Breast epithelium (tissue), 4 donors: ENCODE measurements around the gene PGD. TPM values are rescaled to one million over a fixed set of nuclear protein-coding genes. Genes with fewer than 3 reads are reported as not detected.

Source experiments
- DNase-seq, 2 donors: peaks; one replicate each; pipeline ENCODE4 v3.0.0-alpha.2; 2019; ENCODE audit warnings: low spot score in 2 of 2
- H3K27ac ChIP-seq, 2 donors: fragments of 200-600 bp; sonication (generic) in 1 of 2; one replicate each; pipeline ENCODE4 v1.5.1; 2016 to 2019; ENCODE audit warnings: mild to moderate bottlenecking in 1 of 2
- H3K27me3 ChIP-seq, 2 donors: fragments of 200-600 bp; sonication (generic) in 1 of 2; one replicate each; pipeline versions ENCODE4 v1.5.1 to v1.6.0; 2017 to 2019; ENCODE audit warnings: control low read depth in 1 of 2, mild to moderate bottlenecking in 1 of 2
- H3K36me3 ChIP-seq: fragments of 200-600 bp; one replicate; pipeline ENCODE4 v1.5.1; 2019
- H3K4me1 ChIP-seq, 2 donors: fragments of 200-600 bp; sonication (generic); one replicate each; pipeline ENCODE4 v1.5.1; 2016 to 2019; ENCODE audit warnings: control low read depth in 1 of 2
- H3K4me3 ChIP-seq, 3 donors: fragments of 200-600 bp; sonication (generic); 1 replicate in 2 of 3; 2 replicates in 1 of 3; pipeline ENCODE4 v1.5.1; 2016 to 2019; ENCODE audit warnings: mild to moderate bottlenecking in 3 of 3, moderate library complexity in 2 of 3
- H3K9me3 ChIP-seq, 2 donors: fragments of 200-600 bp; sonication (generic) in 1 of 2; one replicate each; pipeline ENCODE4 v1.5.1; 2016 to 2019; ENCODE audit warnings: control low read depth in 1 of 2
- POLR2A ChIP-seq: fragments of 450-650 bp; IDR thresholded peaks from one replicate; pipeline ENCODE4 v1.6.1; 2016; ENCODE audit warnings: antibody characterized with exemption, mild to moderate bottlenecking, moderate library complexity
- POLR2AphosphoS5 ChIP-seq, 3 donors: sonication (generic); formaldehyde crosslinking; IDR thresholded peaks; one replicate each; pipeline ENCODE4 v1.6.1; 2017; ENCODE audit warnings: antibody characterized with exemption in 3 of 3
- intact Hi-C: fragments of 100-400 bp; cut with DNase I; formaldehyde crosslinking; loops from one replicate; pipeline ENCODE4 v1.15.1; 2023; ENCODE audit warnings: low total_unique reads
- total RNA-seq, 3 donors: library from RNA; depleted of rRNA; stranded (reverse); fragments of >200 nt; gene quantifications; one replicate each; pipeline ENCODE4 v1.1.0, GENCODE V29; 2016
- TF ChIP-seq, protein P1 (sequence below), 3 donors: fragments of 450-650 bp; IDR thresholded peaks; one replicate each; pipeline ENCODE4 v1.5.1; 2016 to 2017; ENCODE audit warnings: antibody characterized with exemption in 3 of 3, mild to moderate bottlenecking in 3 of 3, moderate library complexity in 3 of 3

The PGD gene
- total RNA-seq, 3 donors from 2014 or later, result 85.6 to 211 (median 101) TPM

DNA sequence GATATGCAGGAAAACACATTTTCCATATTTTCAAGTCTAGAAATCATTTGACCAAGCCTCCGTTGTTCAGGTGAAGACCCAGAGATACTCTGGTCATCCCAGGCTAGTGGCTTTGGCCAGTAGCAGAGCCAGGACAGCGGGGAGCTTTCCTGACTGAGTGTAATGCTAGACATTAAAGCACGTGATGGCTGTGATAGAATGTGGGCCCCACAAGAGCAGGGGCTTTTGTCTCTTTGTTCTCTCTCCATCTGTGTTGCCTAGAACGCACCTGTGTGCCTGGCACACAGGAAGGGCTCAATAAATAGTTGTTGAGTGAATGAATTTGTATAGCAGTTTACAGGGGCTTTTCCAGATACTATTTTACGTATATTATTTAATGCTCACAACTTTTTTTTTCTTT is 41.9 kb downstream of the PGD start:
- no peak overlapping the region for H3K4me3 ChIP-seq
- H3K4me1 ChIP-seq, result no peaks in the 10 kb centered on the region
- H3K9me3 ChIP-seq, result no peaks in the 10 kb centered on the region
- no peaks in the 10 kb centered on the region for H3K27me3 ChIP-seq
- no peak overlapping the region for H3K27ac ChIP-seq
- intact Hi-C loops, result no loop called here
- H3K36me3 ChIP-seq, result no peaks in the 10 kb centered on the region
- TF ChIP-seq POLR2AphosphoS5 (IDR thresholded peaks at IDR 0.05), result no peak
- no peak for TF ChIP-seq POLR2A
- TF ChIP-seq, protein P1, sequence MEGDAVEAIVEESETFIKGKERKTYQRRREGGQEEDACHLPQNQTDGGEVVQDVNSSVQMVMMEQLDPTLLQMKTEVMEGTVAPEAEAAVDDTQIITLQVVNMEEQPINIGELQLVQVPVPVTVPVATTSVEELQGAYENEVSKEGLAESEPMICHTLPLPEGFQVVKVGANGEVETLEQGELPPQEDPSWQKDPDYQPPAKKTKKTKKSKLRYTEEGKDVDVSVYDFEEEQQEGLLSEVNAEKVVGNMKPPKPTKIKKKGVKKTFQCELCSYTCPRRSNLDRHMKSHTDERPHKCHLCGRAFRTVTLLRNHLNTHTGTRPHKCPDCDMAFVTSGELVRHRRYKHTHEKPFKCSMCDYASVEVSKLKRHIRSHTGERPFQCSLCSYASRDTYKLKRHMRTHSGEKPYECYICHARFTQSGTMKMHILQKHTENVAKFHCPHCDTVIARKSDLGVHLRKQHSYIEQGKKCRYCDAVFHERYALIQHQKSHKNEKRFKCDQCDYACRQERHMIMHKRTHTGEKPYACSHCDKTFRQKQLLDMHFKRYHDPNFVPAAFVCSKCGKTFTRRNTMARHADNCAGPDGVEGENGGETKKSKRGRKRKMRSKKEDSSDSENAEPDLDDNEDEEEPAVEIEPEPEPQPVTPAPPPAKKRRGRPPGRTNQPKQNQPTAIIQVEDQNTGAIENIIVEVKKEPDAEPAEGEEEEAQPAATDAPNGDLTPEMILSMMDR (IDR thresholded peaks at IDR 0.05), result no peak
- DNase-seq, result no peak

DNA sequence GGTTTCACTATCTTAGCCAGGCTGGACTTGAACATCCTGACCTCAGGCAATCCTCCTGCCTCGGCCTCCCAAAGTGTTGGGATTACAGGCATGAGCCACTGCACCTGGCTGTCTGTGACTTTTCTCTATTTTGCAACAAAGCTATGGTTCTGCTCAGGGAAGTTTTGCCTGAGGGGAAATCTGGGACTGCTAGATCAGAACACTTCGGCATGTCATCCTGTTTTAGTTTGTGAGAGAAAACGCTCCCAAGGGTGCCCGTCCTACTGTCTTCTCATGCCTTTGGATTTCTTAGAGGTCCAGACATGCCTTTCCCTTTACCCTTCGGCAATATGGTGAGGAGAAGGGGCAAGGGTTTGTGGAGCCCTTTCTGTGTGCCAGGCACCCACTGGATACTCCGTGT is 45.4 kb downstream of the PGD start:
- intact Hi-C loops, result no loop called here
- H3K27me3 ChIP-seq, result no peaks in the 10 kb centered on the region
- DNase-seq, result no peak
- H3K4me3 ChIP-seq, result no peak overlapping the region
- TF ChIP-seq POLR2A, result no peak
- no peak for TF ChIP-seq POLR2AphosphoS5 (IDR thresholded peaks at IDR 0.05)
- TF ChIP-seq, protein P1 (IDR thresholded peaks at IDR 0.05), result no peak
- no peaks in the 10 kb centered on the region for H3K9me3 ChIP-seq
- no peaks in the 10 kb centered on the region for H3K4me1 ChIP-seq
- H3K27ac ChIP-seq, result no peak overlapping the region
- H3K36me3 ChIP-seq, result no peaks in the 10 kb centered on the region

DNA sequence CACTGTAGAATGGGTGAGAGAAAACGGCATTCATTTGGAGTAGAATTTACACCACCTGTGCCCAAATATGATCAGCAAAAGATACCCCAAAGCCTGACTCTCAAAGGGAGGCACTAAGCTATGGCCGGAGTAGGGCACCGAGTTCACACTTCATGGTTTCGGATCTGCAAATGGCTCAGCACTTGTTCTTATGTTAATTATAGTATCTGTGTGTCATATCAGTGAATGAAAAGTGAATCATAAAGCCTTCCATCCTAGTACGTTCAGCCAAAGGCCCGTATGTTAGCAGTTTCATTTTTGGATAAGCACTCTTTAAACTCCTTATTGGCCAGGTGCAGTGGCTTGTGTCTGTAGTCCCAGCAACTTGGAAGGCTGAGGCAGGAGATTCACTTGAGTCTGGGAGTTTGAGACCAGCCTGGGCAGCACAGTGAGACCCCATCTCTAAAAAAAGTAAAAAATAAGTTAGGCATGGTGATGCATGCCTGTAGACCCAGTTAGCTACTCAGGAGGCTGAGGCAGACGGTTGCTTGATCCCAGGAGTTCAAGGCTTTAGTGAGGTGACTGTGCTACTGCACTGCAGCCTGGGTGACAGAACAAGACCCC is 46.0 kb downstream of the PGD start:
- H3K4me3 ChIP-seq, result no peak overlapping the region
- H3K27me3 ChIP-seq, result no peaks in the 10 kb centered on the region
- DNase-seq, result no peak
- H3K9me3 ChIP-seq, result no peaks in the 10 kb centered on the region
- no peak overlapping the region for H3K27ac ChIP-seq
- H3K36me3 ChIP-seq, result no peaks in the 10 kb centered on the region
- H3K4me1 ChIP-seq, result no peaks in the 10 kb centered on the region
- TF ChIP-seq POLR2AphosphoS5 (IDR thresholded peaks at IDR 0.05) (no peak), POLR2A (no peak)
- TF ChIP-seq, protein P1 (IDR thresholded peaks at IDR 0.05), result no peak
- intact Hi-C loops, result no loop called here

DNA sequence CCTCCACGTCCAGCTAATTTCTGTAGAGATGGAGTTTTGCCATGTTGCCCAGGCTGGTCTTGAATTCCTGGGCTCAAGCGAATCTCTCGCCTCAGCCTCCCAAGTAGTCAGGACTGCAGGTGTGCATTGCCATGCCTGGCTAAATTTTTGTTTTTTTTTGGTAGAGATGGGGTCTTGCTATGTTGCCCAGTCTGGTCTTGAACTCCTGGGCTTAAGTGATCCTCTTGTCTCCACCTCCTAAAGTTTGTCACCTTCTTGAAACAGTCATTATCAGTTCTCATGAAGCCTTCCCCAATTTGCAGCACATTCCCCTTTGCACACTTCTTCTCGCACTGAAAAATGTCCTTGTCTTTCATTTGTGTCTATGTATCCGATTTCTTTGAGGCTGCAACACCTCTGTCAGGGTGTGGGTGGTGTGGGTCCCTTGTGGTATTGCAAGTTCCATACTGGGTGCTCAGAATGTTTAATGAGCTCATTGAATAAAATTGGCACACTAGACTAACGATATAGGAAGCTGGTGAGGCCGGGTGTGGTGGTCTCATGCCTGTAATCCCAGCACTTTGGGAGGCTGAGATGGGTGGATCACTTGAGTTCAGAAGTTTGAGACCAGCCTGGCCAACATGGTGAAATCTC is 48.0 kb downstream of the PGD start:
- Histone ChIP-seq H3K27me3 (no peaks in the 10 kb centered on the region), H3K4me3 (no peak overlapping the region), H3K4me1 (no peaks in the 10 kb centered on the region), H3K27ac (no peak overlapping the region), H3K36me3 (no peaks in the 10 kb centered on the region), H3K9me3 (no peaks in the 10 kb centered on the region)
- DNase-seq, result no peak
- intact Hi-C loops, result no loop called here
- no peak for TF ChIP-seq POLR2AphosphoS5 (IDR thresholded peaks at IDR 0.05)
- TF ChIP-seq POLR2A, result no peak
- TF ChIP-seq, protein P1 (IDR thresholded peaks at IDR 0.05), result no peak

DNA sequence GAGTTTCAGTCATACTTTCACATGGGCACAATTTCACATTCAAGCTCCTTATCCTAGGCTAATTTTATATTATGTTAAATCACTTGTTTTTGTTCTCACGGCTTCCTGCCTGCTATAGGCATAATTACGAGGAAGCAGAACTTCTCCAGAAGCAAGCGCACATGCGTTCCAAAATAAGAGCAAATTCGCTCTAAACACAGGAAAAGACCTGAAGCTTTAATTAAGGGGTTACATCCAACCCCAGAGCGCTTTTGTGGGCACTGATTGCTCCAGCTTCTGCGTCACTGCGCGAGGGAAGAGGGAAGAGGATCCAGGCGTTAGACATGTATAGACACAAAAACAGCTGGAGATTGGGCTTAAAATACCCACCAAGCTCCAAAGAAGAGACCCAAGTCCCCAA is 50.9 kb downstream of the PGD start, which contains the start of gene CORT:
TSS of gene CORT (plus strand) at position 281 of the 400 bp plus-strand sequence. CDS start 193 bp downstream, outside the sequence.
- no peak within 1 kb of the TSS for H3K4me3 ChIP-seq
- no peaks in the 10 kb centered on the region for H3K9me3 ChIP-seq
- no peaks in the 10 kb centered on the region for H3K4me1 ChIP-seq
- TF ChIP-seq, protein P1 (IDR thresholded peaks at IDR 0.05), result no peak
- TF ChIP-seq POLR2AphosphoS5 (IDR thresholded peaks at IDR 0.05), result no peak
- TF ChIP-seq POLR2A, result no peak
- H3K27ac ChIP-seq, result no peak within 1 kb of the TSS
- no peak for DNase-seq
- H3K36me3 ChIP-seq, result no peaks in the 10 kb centered on the region
- intact Hi-C loops, result no loop called here
- H3K27me3 ChIP-seq, result no peaks in the 10 kb centered on the region
